Brain pericyte (primary cell): ENCODE data around the gene F11R.
"Not testable (repeated sequence)": the region's sequence is repeated elsewhere in the genome, so short reads cannot be mapped to it uniquely, and the experiment has no call there.

ENCODE experiments used
- DNase-seq: peaks from one replicate; pipeline ENCODE4 v3.0.0-alpha.2; 2012; ENCODE audit warnings: low read depth, low spot score

Gene F11R

DNA sequence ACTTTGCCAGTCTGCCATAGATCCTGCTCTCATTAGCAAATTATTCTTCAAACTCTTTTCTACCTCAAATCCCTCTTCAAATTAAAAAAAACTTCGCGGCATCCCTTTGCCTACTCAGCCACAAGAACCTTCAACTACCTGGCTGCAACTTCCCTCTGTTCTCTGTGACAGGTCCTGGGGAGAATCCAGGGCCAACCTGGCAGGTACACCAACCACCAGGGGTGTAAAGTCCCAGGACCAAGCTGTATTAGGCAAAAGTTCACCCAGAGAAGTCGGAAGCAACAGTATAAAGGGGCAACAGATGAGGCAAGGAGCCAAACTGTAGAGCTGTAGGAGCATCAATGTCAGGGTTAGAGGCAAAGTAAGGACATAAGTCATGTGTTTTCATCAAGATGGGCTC lies 48.0 kb downstream of the F11R start:
- DNase-seq: no peak

DNA sequence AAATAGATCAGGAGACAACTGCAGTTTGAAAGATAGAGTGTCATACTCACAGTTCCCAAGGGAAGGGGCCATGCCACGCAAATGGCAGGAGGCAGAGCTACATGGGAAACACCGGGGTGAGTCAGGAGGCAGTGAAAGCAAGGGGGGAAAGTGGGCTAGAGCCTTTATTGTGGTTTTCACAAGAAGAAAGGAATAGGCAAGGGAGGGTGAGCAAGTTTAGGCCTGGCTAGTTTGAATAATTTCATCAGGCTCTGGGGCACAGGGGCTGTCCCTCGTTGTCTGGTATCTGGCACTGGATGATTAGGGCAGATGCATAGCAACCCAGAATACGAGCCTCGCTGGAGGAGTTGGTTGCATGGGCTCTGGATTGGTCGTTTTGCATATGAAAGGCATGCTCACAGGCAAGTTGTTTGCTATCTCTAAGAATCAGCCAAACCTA lies 49.3 kb downstream of the F11R start:
- no peak for DNase-seq

GRCh38 chr1:160963521-160963920 lies 57.4 kb downstream of the F11R start:
- no peak for DNase-seq

GRCh38 chr1:160961419-160961818 lies 59.5 kb downstream of the F11R start:
- no peak for DNase-seq

- no peak for DNase-seq
Measured at GRCh38 chr1:160956966-160957365, 64.0 kb downstream of the F11R start.

GRCh38 chr1:160954158-160955104 lies 66.5 kb downstream of the F11R start, which contains the start of gene ITLN2:
Gene ITLN2, minus strand, starts transcription at chr1:160954809. Its CDS starts 68 bp downstream, at chr1:160954741.
- DNase-seq: no peak

- DNase-seq: no peak
Measured at GRCh38 chr1:160953030-160953429, 67.9 kb downstream of the F11R start.

DNA sequence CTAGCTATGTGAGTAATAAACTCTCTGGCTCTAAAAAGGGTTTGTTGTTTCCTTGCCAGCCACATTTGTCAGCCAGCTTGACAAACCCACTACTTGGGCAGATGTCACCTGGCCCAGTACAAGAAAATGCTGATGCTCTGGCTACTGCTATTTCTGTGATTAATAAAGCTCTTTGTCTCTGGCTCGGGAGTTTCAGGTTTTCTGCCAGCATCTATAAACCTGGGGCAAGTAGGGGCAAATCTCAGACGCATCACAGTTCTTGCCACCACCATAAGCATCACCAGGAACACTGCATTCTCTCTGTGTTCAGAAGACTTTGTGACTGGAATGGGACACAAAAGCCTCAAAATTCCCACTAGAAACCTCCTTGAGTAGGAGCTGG lies 68.8 kb downstream of the F11R start:
- DNase-seq: no peak

- no peak for DNase-seq
Measured at GRCh38 chr1:160951443-160952128, 69.4 kb downstream of the F11R start.

DNA sequence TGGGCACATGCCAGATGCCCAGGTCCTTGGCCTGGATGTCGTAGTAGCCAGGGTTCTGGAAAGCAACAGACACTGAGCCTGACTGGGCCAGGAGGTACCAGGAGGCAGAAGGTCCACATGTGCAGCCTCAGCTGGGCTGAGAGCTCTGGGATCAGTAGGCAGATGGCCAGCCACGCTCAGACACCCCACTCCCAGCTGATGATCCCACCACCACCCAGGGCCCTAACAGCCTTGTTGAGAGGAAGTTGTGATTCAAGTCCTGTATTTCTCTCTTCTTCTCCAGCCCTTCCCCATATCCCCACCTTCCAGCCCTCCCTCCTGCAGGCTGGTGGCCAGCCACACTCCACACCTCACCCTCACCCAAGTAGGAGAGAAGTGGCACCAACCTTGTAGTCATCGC lies 70.3 kb downstream of the F11R start:
- no peak for DNase-seq

DNA sequence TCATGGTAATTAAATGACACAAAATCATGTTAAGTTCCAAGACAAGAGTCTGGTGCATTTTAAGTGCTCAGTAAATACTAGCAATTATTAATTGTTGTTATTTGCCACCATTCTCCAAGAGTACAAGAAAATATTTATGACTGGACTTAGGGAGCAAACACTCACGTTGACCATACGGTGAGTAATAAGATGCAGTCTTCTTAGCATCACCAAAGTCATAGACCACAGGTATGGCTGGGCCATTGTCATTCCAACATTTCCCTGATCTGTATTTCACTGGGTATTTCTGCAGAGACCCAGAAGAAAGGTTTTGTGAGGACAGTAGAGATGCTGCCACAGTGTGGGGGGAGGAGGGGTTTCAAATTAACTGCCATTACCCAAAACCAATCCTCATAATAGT lies 71.1 kb downstream of the F11R start:
- no peak for DNase-seq

DNA sequence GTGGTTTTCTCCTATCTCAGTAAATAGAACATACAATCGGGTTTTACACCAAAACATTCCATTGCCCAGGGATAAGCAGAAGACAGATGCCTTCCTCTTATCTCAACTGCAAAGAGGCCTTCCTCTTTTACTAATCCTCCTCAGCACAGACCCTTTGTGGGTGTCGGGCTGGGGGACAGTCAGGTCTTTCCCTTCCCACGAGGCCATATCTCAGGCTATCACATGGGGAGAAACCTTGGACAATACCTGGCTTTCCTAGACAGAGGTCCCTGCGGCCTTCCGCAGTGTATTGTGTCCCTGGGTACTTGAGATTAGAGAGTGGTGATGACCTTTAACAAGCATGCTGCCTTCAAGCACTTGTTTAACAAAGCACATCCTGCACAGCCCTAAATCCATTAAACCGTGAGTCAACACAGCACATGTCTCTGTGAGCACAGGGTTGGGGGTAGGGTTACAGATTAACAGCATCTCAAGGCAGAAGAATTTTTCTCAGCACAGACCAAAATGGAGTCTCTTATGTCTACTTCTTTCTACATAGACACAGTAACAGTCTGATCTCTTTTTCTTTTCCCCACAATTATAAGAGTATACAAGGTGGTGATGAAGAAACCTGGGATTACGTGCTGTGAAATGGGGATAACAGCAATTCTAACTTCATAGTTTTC lies 71.6 kb downstream of the F11R start:
- DNase-seq: not testable (repeated sequence)

DNA sequence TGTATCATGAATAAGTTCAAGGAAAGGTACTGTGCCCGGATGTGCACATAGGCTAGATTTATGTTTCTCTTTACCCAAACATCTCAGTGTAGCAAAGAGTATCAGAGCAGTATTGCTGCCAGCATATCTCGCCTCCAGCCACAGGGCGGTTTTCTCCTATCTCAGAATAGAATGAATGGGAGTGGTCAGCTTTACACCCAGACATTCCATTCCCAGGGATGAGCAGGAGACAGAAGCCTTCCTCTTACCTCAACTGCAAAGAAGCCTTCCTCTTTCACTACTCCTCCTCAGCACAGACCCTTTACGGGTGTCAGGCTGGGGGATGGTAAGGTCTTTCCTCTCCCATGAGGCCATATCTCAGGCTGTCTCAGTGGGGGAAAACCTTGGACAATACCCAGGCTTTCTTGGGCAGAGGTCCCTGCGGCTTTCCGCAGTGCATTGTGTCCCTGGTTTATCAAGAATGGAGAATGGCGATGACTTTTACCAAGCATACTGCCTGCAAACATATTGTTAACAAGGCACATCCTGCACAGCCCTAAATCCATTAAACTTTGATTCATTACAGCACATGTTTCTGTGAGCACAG lies 73.7 kb downstream of the F11R start:
- not testable (repeated sequence) for DNase-seq

GRCh38 chr1:160945881-160946280 lies 75.1 kb downstream of the F11R start:
- DNase-seq: not testable (repeated sequence)
